ENCODE measurements around the gene APBA2. TPM values are rescaled to one million over a fixed set of nuclear protein-coding genes. Genes with fewer than 3 reads are reported as not detected.
"Not testable (repeated sequence)": the region's sequence is repeated elsewhere in the genome, so short reads cannot be mapped to it uniquely, and the experiment has no call there.

Gene APBA2
- total RNA-seq, 2 experiments from 2014 or later: not detected

GRCh38 chr15:29028158-29028557 lies 142.4 kb downstream of the APBA2 start:
- H3K79me2 ChIP-seq (ENCODE audit: insufficient read depth, low read depth, low read length); CTCF ChIA-PET (ENCODE audit: unreplicated experiment); H3K4me3 ChIP-seq (ENCODE audit: low read depth, low read length, poor library complexity, severe bottlenecking); DNase-seq (ENCODE audit: low spot score); H3K4me1 ChIP-seq (ENCODE audit: insufficient read depth, low read length, poor library complexity, severe bottlenecking); BruUV-seq (replicated peaks); H3K27ac ChIP-seq (ENCODE audit: low read depth, low read length, poor library complexity, severe bottlenecking); H3K4me2 ChIP-seq (ENCODE audit: low read length); POLR2A ChIA-PET; H4K20me1 ChIP-seq (ENCODE audit: insufficient read depth, low read length); H3K9me2 ChIP-seq (ENCODE audit: insufficient read depth, low read length); H3K9me3 ChIP-seq (ENCODE audit: low read length); H3K36me3 ChIP-seq (ENCODE audit: insufficient read depth, low read length); H2AFZ ChIP-seq (ENCODE audit: low read length); intact Hi-C loops (cut with micrococcal nuclease; ENCODE audit: unreplicated experiment): not testable (repeated sequence)

DNA sequence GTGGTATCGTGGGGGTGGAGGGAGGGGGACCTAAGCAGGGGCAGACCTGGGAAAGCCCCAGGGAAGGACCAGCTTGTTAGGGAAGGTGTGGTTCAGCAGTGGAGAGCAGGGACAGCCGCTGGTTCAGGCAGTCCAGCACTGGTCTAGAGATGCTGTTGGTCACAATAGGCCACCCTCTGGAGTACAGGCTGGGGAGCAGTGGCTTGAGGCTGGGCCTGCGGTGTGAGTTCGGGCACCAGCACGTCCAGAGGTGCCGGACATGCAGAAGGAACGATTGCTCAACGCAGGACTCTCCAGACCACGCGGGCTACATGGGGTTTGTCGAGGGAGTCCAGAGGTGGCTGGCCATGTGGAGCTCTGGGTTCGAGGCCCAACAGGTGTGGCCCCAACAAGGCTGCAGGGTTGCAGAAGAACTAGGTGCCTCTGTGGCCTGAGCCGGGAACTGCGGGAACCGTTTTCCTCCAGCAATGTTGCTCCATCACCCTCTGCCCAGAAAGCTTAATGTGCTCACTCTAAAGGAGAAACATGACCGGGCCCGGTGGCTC lies 143.9 kb downstream of the APBA2 start:
- POLR2A ChIA-PET: no interaction called here
- intact Hi-C loops (cut with micrococcal nuclease; ENCODE audit: unreplicated experiment): no loop called here

DNA sequence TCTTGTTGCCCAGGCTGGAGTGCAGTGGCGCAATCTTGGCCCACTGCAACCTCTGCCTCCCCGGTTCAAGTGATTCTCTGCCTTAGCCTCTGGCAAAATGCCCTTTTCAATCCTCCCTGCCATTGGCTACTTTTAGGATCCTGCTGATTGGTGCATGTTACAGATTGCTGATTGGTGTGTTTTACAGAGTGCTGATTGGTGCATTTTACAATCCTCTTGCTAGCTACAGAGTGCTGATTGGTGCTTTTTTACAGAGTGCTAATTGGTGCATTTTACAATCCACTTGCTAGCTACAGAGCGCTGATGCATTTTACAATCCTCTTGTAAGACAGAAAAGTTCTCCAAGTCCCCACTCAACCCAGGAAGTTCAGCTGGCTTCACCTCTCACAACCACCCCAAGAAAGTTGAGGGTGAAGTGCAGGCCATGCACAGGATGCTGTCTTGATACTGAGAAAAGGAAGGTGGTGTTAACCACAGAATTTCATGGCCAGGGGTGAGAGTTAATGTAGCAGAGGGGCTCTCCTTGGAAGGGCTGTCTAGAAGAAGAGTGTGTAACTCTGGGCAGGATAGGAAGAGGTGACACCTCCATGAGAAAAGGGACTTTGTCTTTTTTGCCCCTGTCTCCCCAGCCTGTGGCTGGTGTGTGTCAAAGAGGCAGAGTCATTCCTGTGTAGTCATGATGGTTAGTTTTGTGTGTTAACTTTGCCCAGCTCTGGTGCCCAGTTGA lies 145.9 kb downstream of the APBA2 start:
- no peak for DNase-seq (ENCODE audit: low spot score)
- POLR2A ChIA-PET: no interaction called here
- Histone ChIP-seq H3K4me2 (ENCODE audit: low read length) (no peak overlapping the region), H3K4me1 (ENCODE audit: insufficient read depth, low read length, poor library complexity, severe bottlenecking) (no peaks in the 10 kb centered on the region), H3K27ac (ENCODE audit: low read depth, low read length, poor library complexity, severe bottlenecking) (no peak overlapping the region), H3K79me2 (ENCODE audit: insufficient read depth, low read depth, low read length) (no peaks in the 10 kb centered on the region), H3K36me3 (ENCODE audit: insufficient read depth, low read length) (no peaks in the 10 kb centered on the region), H3K9me2 (ENCODE audit: insufficient read depth, low read length) (no peaks in the 10 kb centered on the region), H4K20me1 (ENCODE audit: insufficient read depth, low read length) (no peaks in the 10 kb centered on the region), H3K9me3 (ENCODE audit: low read length) (no peaks in the 10 kb centered on the region), H2AFZ (ENCODE audit: low read length) (no peak overlapping the region), H3K4me3 (ENCODE audit: low read depth, low read length, poor library complexity, severe bottlenecking) (no peak overlapping the region)
- intact Hi-C loops (cut with micrococcal nuclease; ENCODE audit: unreplicated experiment): no loop called here
- TF ChIP-seq CTCF (conservative IDR thresholded peaks at IDR 0.05; ENCODE audit: low read length) (no peak), EZH2phosphoT487 (IDR thresholded peaks at IDR 0.05; ENCODE audit: borderline replicate concordance, low read depth, low read length) (no peak)
- no TSS peak for BruUV-seq (replicated peaks)
- CTCF ChIA-PET (ENCODE audit: unreplicated experiment): no interaction called here

More for the DNA sequence above, 143.9 kb downstream of the APBA2 start:
- H3K36me3 ChIP-seq (ENCODE audit: insufficient read depth, low read length): no peaks in the 10 kb centered on the region
- no peaks in the 10 kb centered on the region for H3K9me2 ChIP-seq (ENCODE audit: insufficient read depth, low read length)
- CTCF ChIA-PET (ENCODE audit: unreplicated experiment): no interaction called here
- TF ChIP-seq CTCF (conservative IDR thresholded peaks at IDR 0.05; ENCODE audit: low read length) (no peak), EZH2phosphoT487 (IDR thresholded peaks at IDR 0.05; ENCODE audit: borderline replicate concordance, low read depth, low read length) (no peak)
- no peak overlapping the region for H3K4me2 ChIP-seq (ENCODE audit: low read length)
- H3K27ac ChIP-seq (ENCODE audit: low read depth, low read length, poor library complexity, severe bottlenecking): no peak overlapping the region
- no peaks in the 10 kb centered on the region for H3K79me2 ChIP-seq (ENCODE audit: insufficient read depth, low read depth, low read length)
- BruUV-seq (replicated peaks): no TSS peak
- H3K4me3 ChIP-seq (ENCODE audit: low read depth, low read length, poor library complexity, severe bottlenecking): no peak overlapping the region
- no peak for DNase-seq (ENCODE audit: low spot score)
- no peaks in the 10 kb centered on the region for H3K4me1 ChIP-seq (ENCODE audit: insufficient read depth, low read length, poor library complexity, severe bottlenecking)
- H2AFZ ChIP-seq (ENCODE audit: low read length): no peak overlapping the region
- no peaks in the 10 kb centered on the region for H3K9me3 ChIP-seq (ENCODE audit: low read length)
- no peaks in the 10 kb centered on the region for H4K20me1 ChIP-seq (ENCODE audit: insufficient read depth, low read length)

All from OCI-LY7 (cell line).